Muscle of back (tissue), 10 donors: Measurements from ENCODE around the gene CCDC57. TPM values are rescaled to one million over a fixed set of nuclear protein-coding genes. Genes with fewer than 3 reads are reported as not detected.

Source experiments
- polyA plus RNA-seq, 10 donors: library from polyadenylated mRNA; unstranded; fragments of 120-200 nt; gene quantifications; one replicate each; pipeline ENCODE4 v1.2.1, GENCODE V29; 2013; ENCODE audit not compliant: insufficient read length in 10 of 10

The CCDC57 gene
- polyA plus RNA-seq, 10 donors = 15.7 to 32.8 (median 22.1) TPM

Other genes with a start within 250 kb of the CCDC57 start
- gene ASPSCR1, start 235.2 kb downstream of the CCDC57 start, polyA plus RNA-seq = 10 to 100 TPM; 15.5 to 28.4 (median 21.6) TPM
- 10 to 100 TPM; 26.6 to 42.8 (median 31.0) TPM for gene CENPX, start 190.0 kb downstream of the CCDC57 start, polyA plus RNA-seq
- gene LRRC45, start 189.5 kb downstream of the CCDC57 start, polyA plus RNA-seq = 10 to 100 TPM in 3 of 10 donors, 1 to 10 TPM in 7; 5.3 to 12.7 (median 8.5) TPM
- 10 to 100 TPM in 2 of 10 donors, 1 to 10 TPM in 8; 4.7 to 27.6 (median 8.2) TPM for gene RAC3, start 181.2 kb downstream of the CCDC57 start, polyA plus RNA-seq
- 10 to 100 TPM; 20.6 to 42.5 (median 35.0) TPM for gene DCXR, start 175.1 kb downstream of the CCDC57 start, polyA plus RNA-seq
- gene RFNG, start 161.0 kb downstream of the CCDC57 start, polyA plus RNA-seq = 10 to 100 TPM; 18.2 to 39.0 (median 29.2) TPM
- gene GPS1, start 160.9 kb downstream of the CCDC57 start, polyA plus RNA-seq = 10 to 100 TPM; 60.4 to 72.8 (median 66.1) TPM
- gene DUS1L, start 147.0 kb downstream of the CCDC57 start, polyA plus RNA-seq = 10 to 100 TPM; 43.1 to 61.5 (median 53.2) TPM
- 10 to 100 TPM; 17.6 to 47.7 (median 28.6) TPM for gene FASN, start 114.6 kb downstream of the CCDC57 start, polyA plus RNA-seq
- gene SLC16A3, start 16.2 kb upstream of the CCDC57 start, polyA plus RNA-seq = 10 to 100 TPM; 20.2 to 39.1 (median 23.3) TPM
- gene CSNK1D, start 60.9 kb upstream of the CCDC57 start, polyA plus RNA-seq = 10 to 100 TPM; 60.6 to 74.0 (median 65.9) TPM
- 1 to 10 TPM in 3 of 10 donors, under 1 TPM in 7; 0.27 to 5.9 (median 0.67) TPM for gene CD7, start 104.8 kb upstream of the CCDC57 start, polyA plus RNA-seq
- 10 to 100 TPM in 1 of 10 donors, 1 to 10 TPM in 9; 2.0 to 14.6 (median 2.8) TPM for gene SECTM1, start 120.9 kb upstream of the CCDC57 start, polyA plus RNA-seq
- gene TEX19, start 146.4 kb upstream of the CCDC57 start, polyA plus RNA-seq = under 1 TPM in 3 of 10 donors, not detected in 7; 0.14 to 0.20 (median 0.15) TPM
- gene UTS2R, start 158.9 kb upstream of the CCDC57 start, polyA plus RNA-seq = 1 to 10 TPM; 2.2 to 9.3 (median 4.1) TPM
- 10 to 100 TPM; 17.0 to 29.4 (median 18.4) TPM for gene HEXD, start 205.5 kb upstream of the CCDC57 start, polyA plus RNA-seq
- 10 to 100 TPM; 13.1 to 26.1 (median 19.0) TPM for gene OGFOD3, start 205.7 kb upstream of the CCDC57 start, polyA plus RNA-seq
- gene CYBC1, start 237.9 kb upstream of the CCDC57 start, polyA plus RNA-seq = 10 to 100 TPM; 27.8 to 39.2 (median 29.6) TPM
- gene NARF, start 245.9 kb upstream of the CCDC57 start, polyA plus RNA-seq = 10 to 100 TPM; 55.4 to 93.2 (median 65.5) TPM